T-helper 17 cell (primary cell): ENCODE results near the gene UNCX. TPM values are rescaled to one million over a fixed set of nuclear protein-coding genes. Genes with fewer than 3 reads are reported as not detected.
"Not testable (repeated sequence)": the region's sequence is repeated elsewhere in the genome, so short reads cannot be mapped to it uniquely, and the experiment has no call there.

Experiments
- ATAC-seq: fragments of 150-1000 bp; cut with Tn5 transposase; 2 replicates; pipeline ENCODE4 v1.10.0; 2021; ENCODE audit warnings: mild to moderate bottlenecking, moderate library complexity
- DNase-seq, 3 donors: peaks; one replicate each; pipeline versions ENCODE4 v3.0.0 to v3.0.0-alpha.2; 2020 to 2021
- H3K9me3 ChIP-seq: one replicate; pipeline ENCODE4 v1.7.0; 2013; ENCODE audit warnings: low read length, mild to moderate bottlenecking; ENCODE audit not compliant: control insufficient read depth, poor library complexity, severe bottlenecking
- H3K27ac Mint-ChIP-seq: one replicate; pipeline ENCODE4 v1.8.0; 2022; ENCODE audit warnings: mild to moderate bottlenecking, moderate library complexity, mixed read lengths
- H3K27me3 Mint-ChIP-seq: one replicate; pipeline ENCODE4 v1.8.0; 2022; ENCODE audit warnings: mixed read lengths
- H3K36me3 Mint-ChIP-seq: one replicate; pipeline ENCODE4 v1.8.0; 2022; ENCODE audit warnings: low read depth, mixed read lengths
- H3K4me1 Mint-ChIP-seq: one replicate; pipeline ENCODE4 v1.8.0; 2022; ENCODE audit warnings: mild to moderate bottlenecking, mixed read lengths
- H3K4me3 Mint-ChIP-seq: one replicate; pipeline ENCODE4 v1.8.0; 2022; ENCODE audit warnings: mild to moderate bottlenecking, moderate library complexity, mixed read lengths
- total RNA-seq, 4 donors: library from RNA in 2 of 4; stranded (reverse) in 2 of 4; gene quantifications; one replicate each; pipeline ENCODE4 v1.2.3 and lab custom pipeline; 2022 to 2026

UNCX gene
- total RNA-seq, result not detected
- 0 reads per million in 2 donors for total RNA-seq (lab: John Stamatoyannopoulos, UW)

GRCh38 chr7:1232623-1233332, at the start of gene UNCX:
Gene UNCX (plus strand): TSS chr7:1232872. CDS start chr7:1233018, 146 bp downstream.
- peak within 1 kb of the TSS; percentile 89 for H3K27ac Mint-ChIP-seq
- peaks cover 41% of the 10 kb centered on the region for H3K27me3 Mint-ChIP-seq
- peaks cover 14% of the 10 kb centered on the region for H3K4me1 Mint-ChIP-seq
- no peak for DNase-seq
- ATAC-seq, result no peak
- no peaks in the 10 kb centered on the region for H3K9me3 ChIP-seq
- H3K36me3 Mint-ChIP-seq, result peaks cover 9% of the 10 kb centered on the region
- peak within 1 kb of the TSS; percentile 76 for H3K4me3 Mint-ChIP-seq

GRCh38 chr7:1187127-1187526, 45.5 kb upstream of the UNCX start:
- DNase-seq (no peak), ATAC-seq (no peak)
- peaks cover under 1% of the 10 kb centered on the region for H3K36me3 Mint-ChIP-seq
- H3K27ac Mint-ChIP-seq, result no peak overlapping the region
- no peak overlapping the region for H3K4me3 Mint-ChIP-seq
- H3K4me1 Mint-ChIP-seq, result peaks cover 2% of the 10 kb centered on the region
- peaks cover 42% of the 10 kb centered on the region for H3K27me3 Mint-ChIP-seq
- H3K9me3 ChIP-seq, result no peaks in the 10 kb centered on the region

GRCh38 chr7:1188720-1189294, 43.9 kb upstream of the UNCX start:
- Mint-ChIP-seq H3K36me3 (peaks cover 2% of the 10 kb centered on the region), H3K27ac (no peak overlapping the region), H3K4me3 (no peak overlapping the region), H3K27me3 (peaks cover 49% of the 10 kb centered on the region), H3K4me1 (peaks cover 6% of the 10 kb centered on the region)
- no peak for DNase-seq
- ATAC-seq, result no peak
- no peaks in the 10 kb centered on the region for H3K9me3 ChIP-seq

GRCh38 chr7:1189986-1190772, 42.5 kb upstream of the UNCX start:
- Mint-ChIP-seq H3K27ac (no peak overlapping the region), H3K4me1 (peaks cover 6% of the 10 kb centered on the region), H3K36me3 (peaks cover 2% of the 10 kb centered on the region), H3K27me3 (peaks cover 53% of the 10 kb centered on the region), H3K4me3 (no peak overlapping the region)
- ATAC-seq (no peak), DNase-seq (no peak)
- no peaks in the 10 kb centered on the region for H3K9me3 ChIP-seq

DNA sequence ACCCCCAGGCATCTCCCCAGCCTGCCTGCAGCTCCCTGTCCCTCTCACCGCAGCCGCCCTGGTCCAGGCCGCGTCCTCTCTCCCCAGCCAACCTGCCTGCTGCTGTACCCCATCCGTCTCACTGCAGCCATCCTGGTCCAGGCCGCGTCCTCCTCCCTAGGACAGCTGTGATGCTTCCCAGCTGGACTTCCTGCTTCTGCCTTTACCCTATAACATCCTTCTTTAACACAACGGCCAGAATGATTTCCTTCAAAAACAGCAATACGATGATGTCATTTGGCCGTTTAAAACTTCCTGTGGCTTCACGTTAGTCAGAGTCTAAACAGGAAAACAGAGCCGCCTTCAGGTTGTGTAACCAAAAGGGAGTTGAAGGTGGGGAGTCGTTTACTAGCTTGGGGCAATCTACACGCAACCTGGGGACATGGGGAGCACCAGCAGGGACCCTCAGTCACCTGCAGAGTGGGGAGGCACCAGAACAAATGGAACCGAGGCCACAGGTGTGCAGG, 40.4 kb upstream of the UNCX start:
- no peak overlapping the region for H3K4me3 Mint-ChIP-seq
- ATAC-seq (peak; percentile 27), DNase-seq (no peak)
- H3K9me3 ChIP-seq, result no peaks in the 10 kb centered on the region
- H3K27ac Mint-ChIP-seq, result no peak overlapping the region
- H3K36me3 Mint-ChIP-seq, result peaks cover 2% of the 10 kb centered on the region
- H3K27me3 Mint-ChIP-seq, result peaks cover 36% of the 10 kb centered on the region
- H3K4me1 Mint-ChIP-seq, result peaks cover 6% of the 10 kb centered on the region

- no peaks in the 10 kb centered on the region for H3K9me3 ChIP-seq
- Mint-ChIP-seq H3K27me3 (peaks cover 34% of the 10 kb centered on the region), H3K4me1 (peaks cover 6% of the 10 kb centered on the region), H3K36me3 (peaks cover 2% of the 10 kb centered on the region), H3K27ac (no peak overlapping the region), H3K4me3 (no peak overlapping the region)
- DNase-seq, result no peak
- ATAC-seq, result peak; percentile 53
These were observed 38.9 kb upstream of the UNCX start for GRCh38 chr7:1193593-1194424.

- H3K4me1 Mint-ChIP-seq, H3K36me3 Mint-ChIP-seq, H3K4me3 Mint-ChIP-seq, H3K27ac Mint-ChIP-seq, H3K9me3 ChIP-seq, ATAC-seq, DNase-seq: not testable (repeated sequence)
- H3K27me3 Mint-ChIP-seq, result peaks cover 26% of the 10 kb centered on the region
These were observed 36.2 kb upstream of the UNCX start for GRCh38 chr7:1196441-1196840.

- H3K27me3 Mint-ChIP-seq, result peaks cover 24% of the 10 kb centered on the region
- H3K4me1 Mint-ChIP-seq, result peaks cover 5% of the 10 kb centered on the region
- H3K4me3 Mint-ChIP-seq, result no peak overlapping the region
- peaks cover 2% of the 10 kb centered on the region for H3K36me3 Mint-ChIP-seq
- DNase-seq (no peak), ATAC-seq (no peak)
- H3K27ac Mint-ChIP-seq, result no peak overlapping the region
- H3K9me3 ChIP-seq, result no peaks in the 10 kb centered on the region
These were observed 35.7 kb upstream of the UNCX start for GRCh38 chr7:1196950-1197349.

DNA sequence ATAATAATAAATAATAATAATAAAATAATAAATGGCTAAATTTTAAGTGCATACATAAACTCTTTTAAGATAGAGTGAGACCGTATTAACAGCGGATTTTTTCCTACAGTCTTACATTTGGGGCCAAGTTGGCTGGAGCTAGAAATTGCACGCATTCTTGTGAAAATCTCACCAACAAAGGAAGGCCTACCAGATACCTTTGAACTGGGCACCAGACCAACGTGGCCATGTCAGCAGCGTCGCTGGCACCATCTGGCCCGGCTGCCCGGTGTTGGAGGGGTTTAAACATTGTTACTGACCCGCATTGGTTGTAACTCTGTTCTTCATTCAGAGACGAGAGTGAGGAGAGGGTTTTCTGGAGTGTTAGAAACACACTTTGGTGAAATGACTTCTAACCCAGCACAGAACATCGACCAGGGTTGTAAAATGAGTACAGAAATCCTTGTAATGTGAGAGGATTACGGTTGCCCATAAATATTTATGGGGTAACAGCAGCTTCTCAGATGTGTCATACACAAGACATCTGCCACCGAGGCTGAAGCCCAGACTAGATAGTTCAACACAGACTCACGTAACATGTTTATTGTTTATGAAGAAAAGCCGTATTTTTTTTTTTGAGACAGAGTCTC, 34.6 kb upstream of the UNCX start:
- DNase-seq (no peak), ATAC-seq (no peak)
- H3K4me3 Mint-ChIP-seq, result no peak overlapping the region
- no peaks in the 10 kb centered on the region for H3K4me1 Mint-ChIP-seq
- H3K27me3 Mint-ChIP-seq, result peaks cover 17% of the 10 kb centered on the region
- no peaks in the 10 kb centered on the region for H3K9me3 ChIP-seq
- H3K36me3 Mint-ChIP-seq, result no peaks in the 10 kb centered on the region
- H3K27ac Mint-ChIP-seq, result no peak overlapping the region

GRCh38 chr7:1200045-1200444, 32.6 kb upstream of the UNCX start:
- H3K9me3 ChIP-seq, result no peaks in the 10 kb centered on the region
- DNase-seq (no peak), ATAC-seq (no peak)
- H3K36me3 Mint-ChIP-seq, result no peaks in the 10 kb centered on the region
- H3K27ac Mint-ChIP-seq, result no peak overlapping the region
- H3K27me3 Mint-ChIP-seq, result peaks cover 10% of the 10 kb centered on the region
- H3K4me3 Mint-ChIP-seq, result no peak overlapping the region
- H3K4me1 Mint-ChIP-seq, result no peaks in the 10 kb centered on the region

GRCh38 chr7:1201916-1202315, 30.8 kb upstream of the UNCX start:
- Mint-ChIP-seq H3K4me1 (no peaks in the 10 kb centered on the region), H3K27me3 (peaks cover 6% of the 10 kb centered on the region), H3K4me3 (no peak overlapping the region), H3K36me3 (no peaks in the 10 kb centered on the region), H3K27ac (no peak overlapping the region)
- DNase-seq (no peak), ATAC-seq (no peak)
- H3K9me3 ChIP-seq, result no peaks in the 10 kb centered on the region

GRCh38 chr7:1202914-1203313, 29.8 kb upstream of the UNCX start:
- H3K27me3 Mint-ChIP-seq, H3K4me1 Mint-ChIP-seq, H3K36me3 Mint-ChIP-seq, DNase-seq, H3K4me3 Mint-ChIP-seq, H3K27ac Mint-ChIP-seq, H3K9me3 ChIP-seq, ATAC-seq: not testable (repeated sequence)
